GM18873 (cell line): Measurements from ENCODE around the gene RNF26.

Experiments used
- ATAC-seq: cut with Tn5 transposase; IDR thresholded peaks from one replicate; pipeline ENCODE4 v1.9.1; 2021; ENCODE audit warnings: mild to moderate bottlenecking, moderate library complexity, moderate number of reproducible peaks; ENCODE audit not compliant: unreplicated experiment, low FRiP score

RNF26 gene

GRCh38 chr11:119315131-119316015, 19.0 kb upstream of the RNF26 start:
- no peak for ATAC-seq

GRCh38 chr11:119316016-119316728, 18.2 kb upstream of the RNF26 start:
- ATAC-seq, result no peak

GRCh38 chr11:119316729-119317591, 17.4 kb upstream of the RNF26 start, which contains the start of gene MCAM:
TSS of gene MCAM (minus strand) at chr11:119317130. CDS start at chr11:119317101, 29 bp downstream.
- ATAC-seq, result no peak

GRCh38 chr11:119317592-119318239, 16.6 kb upstream of the RNF26 start:
- no peak for ATAC-seq

GRCh38 chr11:119318240-119319135, 15.8 kb upstream of the RNF26 start:
- ATAC-seq, result no peak

GRCh38 chr11:119319136-119319699, 15.1 kb upstream of the RNF26 start:
- ATAC-seq, result no peak

- ATAC-seq, result no peak
These were observed 14.6 kb upstream of the RNF26 start for GRCh38 chr11:119319700-119320239.

- ATAC-seq, result no peak
These were observed 14.0 kb upstream of the RNF26 start for GRCh38 chr11:119320240-119320775.

- ATAC-seq, result no peak
These were observed 13.4 kb upstream of the RNF26 start for GRCh38 chr11:119320776-119321524.

GRCh38 chr11:119322360-119322739, 12.0 kb upstream of the RNF26 start:
- ATAC-seq, result no peak

- ATAC-seq, result no peak
These were observed 11.3 kb upstream of the RNF26 start for GRCh38 chr11:119322921-119323531.

- ATAC-seq, result no peak
These were observed 10.7 kb upstream of the RNF26 start for GRCh38 chr11:119323532-119324033.

- ATAC-seq, result no peak
These were observed 10.1 kb upstream of the RNF26 start for GRCh38 chr11:119324189-119324588.

GRCh38 chr11:119329320-119329719, 5.0 kb upstream of the RNF26 start:
- ATAC-seq, result no peak

- no peak for ATAC-seq
These were observed 4.1 kb upstream of the RNF26 start for GRCh38 chr11:119330237-119330636.

- ATAC-seq, result no peak
These were observed 2.1 kb upstream of the RNF26 start for GRCh38 chr11:119332111-119332765.
